ENCODE results near the gene AANAT.

The AANAT gene

GRCh38 chr17:76469991-76470739 lies 2.8 kb downstream of the AANAT start:
- Histone ChIP-seq H3K9me3 (ENCODE audit: control insufficient read depth, low read length) (no peaks in the 10 kb centered on the region), H3K79me2 (no peaks in the 10 kb centered on the region), H3K4me2 (ENCODE audit: low read length) (no peak overlapping the region), H3K4me3 (ENCODE audit: low read depth, low read length) (no peak overlapping the region), H3K27me3 (ENCODE audit: control insufficient read depth, insufficient read depth, low read length) (no peaks in the 10 kb centered on the region), H3K27ac (no peak overlapping the region), H3K9ac (no peak overlapping the region), H3K36me3 (ENCODE audit: control insufficient read depth, insufficient read depth, low read length) (no peaks in the 10 kb centered on the region), H3K4me1 (no peaks in the 10 kb centered on the region), H2AFZ (no peak overlapping the region)
- no peak for TF ChIP-seq CTCF (IDR thresholded peaks at IDR 0.05)

GRCh38 chr17:76471498-76472257 lies 4.3 kb downstream of the AANAT start:
- Histone ChIP-seq H3K4me1 (no peaks in the 10 kb centered on the region), H3K27ac (no peak overlapping the region), H3K9me3 (ENCODE audit: control insufficient read depth, low read length) (no peaks in the 10 kb centered on the region), H3K9ac (no peak overlapping the region), H3K79me2 (no peaks in the 10 kb centered on the region), H3K4me2 (ENCODE audit: low read length) (no peak overlapping the region), H2AFZ (no peak overlapping the region), H3K27me3 (ENCODE audit: control insufficient read depth, insufficient read depth, low read length) (no peaks in the 10 kb centered on the region), H3K36me3 (ENCODE audit: control insufficient read depth, insufficient read depth, low read length) (no peaks in the 10 kb centered on the region), H3K4me3 (ENCODE audit: low read depth, low read length) (no peak overlapping the region)
- TF ChIP-seq CTCF (IDR thresholded peaks at IDR 0.05) = no peak

DNA sequence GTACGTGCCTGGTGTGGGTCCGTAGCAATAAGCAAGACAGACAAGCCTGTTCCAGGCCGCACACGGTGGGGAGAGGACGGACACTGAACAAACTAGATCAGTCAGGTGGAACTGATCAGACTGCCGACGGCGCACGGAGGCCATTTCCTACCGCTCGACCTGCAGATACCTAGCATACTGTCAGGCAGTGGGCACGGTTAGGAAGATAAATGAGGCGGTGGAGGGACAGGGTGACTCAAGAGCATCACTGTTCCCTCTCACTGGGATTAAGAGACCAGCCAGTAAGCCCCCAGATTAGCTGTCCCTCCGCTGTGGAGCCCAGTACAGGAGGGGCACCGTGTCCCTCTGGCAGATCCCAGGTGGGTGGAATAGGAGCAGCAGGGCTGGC lies 4.8 kb downstream of the AANAT start:
- no peak overlapping the region for H3K9ac ChIP-seq
- H3K27ac ChIP-seq = no peak overlapping the region
- H3K4me1 ChIP-seq = no peaks in the 10 kb centered on the region
- no peaks in the 10 kb centered on the region for H3K79me2 ChIP-seq
- no peaks in the 10 kb centered on the region for H3K36me3 ChIP-seq (ENCODE audit: control insufficient read depth, insufficient read depth, low read length)
- no peak overlapping the region for H3K4me3 ChIP-seq (ENCODE audit: low read depth, low read length)
- no peaks in the 10 kb centered on the region for H3K27me3 ChIP-seq (ENCODE audit: control insufficient read depth, insufficient read depth, low read length)
- no peak overlapping the region for H2AFZ ChIP-seq
- TF ChIP-seq CTCF (IDR thresholded peaks at IDR 0.05) = no peak
- no peaks in the 10 kb centered on the region for H3K9me3 ChIP-seq (ENCODE audit: control insufficient read depth, low read length)
- H3K4me2 ChIP-seq (ENCODE audit: low read length) = no peak overlapping the region

GRCh38 chr17:76472726-76473125 lies 5.3 kb downstream of the AANAT start:
- Histone ChIP-seq H3K79me2 (no peaks in the 10 kb centered on the region), H2AFZ (no peak overlapping the region), H3K4me1 (no peaks in the 10 kb centered on the region), H3K4me2 (ENCODE audit: low read length) (no peak overlapping the region), H3K9me3 (ENCODE audit: control insufficient read depth, low read length) (no peaks in the 10 kb centered on the region), H3K9ac (no peak overlapping the region), H3K36me3 (ENCODE audit: control insufficient read depth, insufficient read depth, low read length) (no peaks in the 10 kb centered on the region), H3K27me3 (ENCODE audit: control insufficient read depth, insufficient read depth, low read length) (no peaks in the 10 kb centered on the region), H3K4me3 (ENCODE audit: low read depth, low read length) (no peak overlapping the region), H3K27ac (no peak overlapping the region)
- TF ChIP-seq CTCF (IDR thresholded peaks at IDR 0.05) = no peak

Measured in parathyroid adenoma (tissue), 2 donors.